Heart right ventricle (tissue), 16 donors: ENCODE measurements around the gene KRTAP10-12. TPM values are rescaled to one million over a fixed set of nuclear protein-coding genes. Genes with fewer than 3 reads are reported as not detected.

Source experiments
- ATAC-seq, 8 donors: fragments of 200-7000 bp; cut with Tn5 transposase; one replicate each; pipeline ENCODE4 v1.9.1; 2020; ENCODE audit warnings: mild to moderate bottlenecking in 8 of 8, moderate library complexity in 8 of 8, moderate number of reproducible peaks in 1 of 8
- DNase-seq, 2 donors: peaks; one replicate each; pipeline ENCODE4 v3.0.0-alpha.2; 2020
- H3K27ac ChIP-seq, 10 donors: fragments of 200-600 bp; sonication (generic) in 2 of 10; one replicate each; pipeline versions ENCODE4 v1.5.0 to v1.8.0; 2020 to 2022; ENCODE audit warnings: mild to moderate bottlenecking in 3 of 10
- H3K27me3 ChIP-seq, 7 donors: fragments of 200-600 bp; one replicate each; pipeline ENCODE4 v1.8.0; 2021 to 2022; ENCODE audit warnings: mild to moderate bottlenecking in 2 of 7
- H3K36me3 ChIP-seq, 9 donors: fragments of 200-600 bp; sonication (generic) in 1 of 9; one replicate each; pipeline versions ENCODE4 v1.5.0 to v1.8.0; 2020 to 2022; ENCODE audit warnings: mild to moderate bottlenecking in 2 of 9
- H3K4me1 ChIP-seq, 9 donors: fragments of 200-600 bp; sonication (generic) in 1 of 9; one replicate each; pipeline versions ENCODE4 v1.5.0 to v1.8.0; 2020 to 2022; ENCODE audit warnings: mild to moderate bottlenecking in 4 of 9
- H3K4me3 ChIP-seq, 10 donors: fragments of 200-600 bp; sonication (generic) in 2 of 10; one replicate each; pipeline versions ENCODE4 v1.5.0 to v1.8.0; 2020 to 2022; ENCODE audit warnings: mild to moderate bottlenecking in 7 of 10, moderate library complexity in 2 of 10
- H3K9me3 ChIP-seq, 11 donors: fragments of 200-600 bp in 10 of 11; sonication (generic) in 2 of 11; one replicate each; pipeline versions ENCODE4 v1.5.0 to v1.8.0; 2013 to 2022; ENCODE audit warnings: mild to moderate bottlenecking in 2 of 11, control low read depth in 1 of 11, moderate library complexity in 1 of 11
- CTCF ChIP-seq, 9 donors: fragments of 200-600 bp; sonication (generic) in 2 of 9; IDR thresholded peaks; one replicate each; pipeline versions ENCODE4 v1.5.0 to v1.8.0; 2021 to 2022; ENCODE audit warnings: antibody characterized with exemption in 9 of 9, mild to moderate bottlenecking in 5 of 9, moderate library complexity in 1 of 9
- WGBS, 2 donors: extraction: QIAGEN DNeasy Blood & Tissue Kit; methylation state at CpG; one replicate each; pipeline ENCODE4 v1.1.7; 2013; ENCODE audit warnings: inconsistent platforms in 1 of 2; 5-methylcytosine and 5-hydroxymethylcytosine counted together
- intact Hi-C, 10 donors: fragments of 100-400 bp; cut with DNase I; formaldehyde crosslinking; loops; one replicate each; pipeline versions ENCODE4 v1.11.1 to v1.14.2; 2022
- polyA plus RNA-seq, 2 donors: library from polyadenylated mRNA; stranded (reverse); fragments of 200-250 nt; gene quantifications; one replicate each; pipeline ENCODE4 v1.2.3, GENCODE V29; 2013
- total RNA-seq, 10 donors: library from RNA; stranded (reverse); fragmentation: NEBNext Ultra II Directional in 3 of 10; extraction: Animal tissue kit (Norgen Biotek cat#: 25700) in 3 of 10; gene quantifications; one replicate each; pipeline versions ENCODE4 v1.2.1 to v1.2.4, GENCODE V29; 2021 to 2023
- donor health status: Arrhythmogenic right ventricular cardiomyopathy.
- donor health status: ischemic (EF 13 %, LVEDD 7.1; RV severe dilation, severe dysfunction).
- donor health status: healthy with polysubstance abuse.
- donor health status: DM: no; HTN: yes; CAD: no.
- donor health status: DM: no; HTN: no; CAD: no.
- donor health status: ischemic (EF 25% LVEDD 6.9; RV normal size, moderate dysfunction).
- donor health status: ischemic (EF 25% LVEDD 5.7; RV mildly dilated, moderate dysfunction).
- donor health status: healthy.
- donor health status: DM: yes; HTN: yes; CAD: no.
- donor health status: Ischemic cardiomyopathy.
- donor health status: ischemic (EF 35%, LVEDD 5.7; RV mildly dilated, moderate dysfunction).
- donor health status: nonischemic (EF 11% LVEDD 7.7; RV severe dilation, severe dysfunction).
- donor health status: DM: yes; HTN: yes; CAD: no.
- donor health status: PGD.
- donor health status: ischemic (EF 29% LVEDD 5.4; RV normal size, mild dysfunction).
- donor health status: nonischemic (EF 23%, LVEDD 6.1; RV moderate dilation, normal function).

KRTAP10-12 gene
- total and polyA plus RNA-seq, 12 donors, result not detected

DNA sequence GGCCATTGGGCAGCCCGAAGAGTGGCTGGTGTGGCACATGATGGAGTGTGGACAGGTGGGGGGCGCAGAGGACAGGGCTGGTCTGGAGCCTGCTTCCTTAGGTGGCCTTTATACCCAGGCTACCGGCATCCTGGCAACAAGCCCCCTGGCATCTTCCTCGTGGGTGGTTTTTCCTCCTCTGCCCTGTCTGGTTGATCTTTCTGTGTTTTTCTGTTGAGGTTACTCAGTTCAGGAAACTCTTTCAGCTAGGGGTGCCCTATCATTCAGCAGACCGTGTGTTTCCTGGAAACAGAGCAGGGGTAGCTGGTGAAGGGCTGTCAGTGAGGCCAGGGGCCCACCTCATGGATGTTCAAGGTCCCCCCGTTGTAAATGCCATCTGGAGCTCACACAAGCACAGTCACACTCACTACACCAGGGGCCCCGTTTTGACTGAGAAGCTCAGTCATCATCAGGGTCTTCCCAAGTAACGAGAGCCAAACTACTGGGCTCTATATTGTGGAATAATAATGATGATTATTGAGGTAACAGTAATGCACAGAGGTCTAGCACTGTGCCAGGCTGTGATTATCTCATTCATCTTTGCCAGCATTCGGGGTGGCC, 42.3 kb upstream of the KRTAP10-12 start, which contains the start of gene KRTAP12-4:
KRTAP12-4 (minus strand) TSS at position 84 of the 600 bp plus-strand sequence; CDS start at position 39, 45 bp downstream.
- Histone ChIP-seq H3K27me3 (peaks cover 0 to 34% (median 0%) of the 10 kb centered on the region in 7 donors), H3K4me1 (no peaks in the 10 kb centered on the region), H3K27ac (peak within 1 kb of the TSS in 1 of 10 donors; percentile 69), H3K4me3 (no peak within 1 kb of the TSS), H3K36me3 (no peaks in the 10 kb centered on the region), H3K9me3 (peaks cover 0 to 20% (median 4%) of the 10 kb centered on the region in 11 donors)
- intact Hi-C loops, result no loop called here
- TF ChIP-seq CTCF (IDR thresholded peaks at IDR 0.05), result no peak
- ATAC-seq (no peak), DNase-seq (no peak)
- 74 to 77% methylated on average over 9 of the region's 9 CpGs for WGBS, 2 donors

DNA sequence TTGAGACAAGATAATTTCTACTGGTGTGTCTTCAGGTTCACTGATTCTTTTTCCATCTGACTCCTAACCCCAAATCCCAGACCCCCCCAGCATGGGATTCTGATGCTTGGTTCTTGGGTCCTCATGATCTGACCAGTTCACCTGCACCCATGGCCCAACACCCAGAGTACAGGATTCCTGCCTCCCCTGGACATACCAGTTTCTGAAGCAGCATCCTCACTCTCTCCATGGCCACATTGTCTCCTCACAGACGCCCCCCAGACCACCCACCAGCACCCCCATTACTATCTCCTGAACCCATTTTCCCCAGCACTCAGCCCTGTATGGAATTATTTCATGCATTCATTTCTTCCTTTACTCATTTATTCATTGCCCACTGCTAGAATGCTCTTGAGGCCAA, 40.1 kb upstream of the KRTAP10-12 start:
- no peak for DNase-seq
- Histone ChIP-seq H3K27ac (peak overlapping the region in 1 of 10 donors; percentile 76), H3K36me3 (no peaks in the 10 kb centered on the region), H3K4me1 (no peaks in the 10 kb centered on the region), H3K27me3 (peaks cover 0 to 32% (median 0%) of the 10 kb centered on the region in 7 donors), H3K4me3 (no peak overlapping the region), H3K9me3 (peaks cover 0 to 20% (median 4%) of the 10 kb centered on the region in 11 donors)
- intact Hi-C loops, result no loop called here
- 85 to 87% methylated on average over 1 of the region's 1 CpG for WGBS, 2 donors
- no peak for TF ChIP-seq CTCF (IDR thresholded peaks at IDR 0.05)
- ATAC-seq, result no peak

GRCh38 chr21:44657635-44658540, 39.1 kb upstream of the KRTAP10-12 start, which contains the start of gene KRTAP12-3:
Gene KRTAP12-3, plus strand, starts transcription at chr21:44657932. Its CDS starts 48 bp downstream, at chr21:44657980.
- Histone ChIP-seq H3K27ac (peak within 1 kb of the TSS in 1 of 10 donors; percentile 76), H3K4me1 (no peaks in the 10 kb centered on the region), H3K9me3 (peaks cover 0 to 20% (median 4%) of the 10 kb centered on the region in 11 donors), H3K27me3 (peaks cover 0 to 32% (median 0%) of the 10 kb centered on the region in 7 donors), H3K4me3 (no peak within 1 kb of the TSS), H3K36me3 (no peaks in the 10 kb centered on the region)
- ATAC-seq (peak in 1 of 8 donors; percentile 34), DNase-seq (no peak)
- intact Hi-C loops, result no loop called here
- 73 to 76% methylated on average over 26 of the region's 26 CpGs for WGBS, 2 donors
- no peak for TF ChIP-seq CTCF (IDR thresholded peaks at IDR 0.05)

DNA sequence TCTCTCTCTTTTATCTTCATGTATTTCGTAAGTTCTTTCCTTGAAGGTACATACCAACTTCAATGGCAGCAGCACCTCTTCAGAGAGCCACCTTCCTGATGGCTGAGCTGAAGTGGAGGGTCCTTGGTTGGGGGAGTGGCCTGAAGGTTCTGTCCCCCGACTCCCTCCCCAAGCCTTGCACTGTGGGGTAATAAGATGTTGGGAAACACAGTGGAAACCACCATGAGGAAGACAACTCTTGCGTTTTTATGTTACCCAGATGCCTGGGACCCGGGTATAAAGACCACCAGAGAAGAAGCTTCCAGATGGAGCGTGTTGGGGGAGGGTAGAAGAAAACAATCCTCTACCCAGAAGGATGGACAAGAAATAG, 38.4 kb upstream of the KRTAP10-12 start:
- intact Hi-C loops, result no loop called here
- Histone ChIP-seq H3K27ac (peak overlapping the region in 1 of 10 donors; percentile 76), H3K36me3 (no peaks in the 10 kb centered on the region), H3K27me3 (peaks cover 0 to 32% (median 0%) of the 10 kb centered on the region in 7 donors), H3K4me1 (no peaks in the 10 kb centered on the region), H3K4me3 (no peak overlapping the region), H3K9me3 (peaks cover 0 to 23% (median 4%) of the 10 kb centered on the region in 11 donors)
- WGBS, 2 donors, result 83 to 84% methylated on average over 5 of the region's 5 CpGs
- TF ChIP-seq CTCF (IDR thresholded peaks at IDR 0.05), result no peak
- ATAC-seq (no peak), DNase-seq (no peak)
